CD8-positive, alpha-beta memory T cell (primary cell): Measurements from ENCODE around the gene ARHGAP25. TPM values are rescaled to one million over a fixed set of nuclear protein-coding genes. Genes with fewer than 3 reads are reported as not detected.
A peak's percentile ranks its signal among the peaks of the same experiment; 100 is the strongest.

Experiments used
- CTCF ChIA-PET: fragments of 350-600 bp; sonication (Branson Sonifier 250); formaldehyde crosslinking; loops from one replicate; lab custom pipeline; 2021; ENCODE audit warnings: antibody characterized with exemption; lab: Charles Lee
- POLR2A ChIA-PET: fragments of 350-600 bp; sonication (Branson Sonifier 250); formaldehyde crosslinking; loops from one replicate; lab custom pipeline; 2021; ENCODE audit warnings: antibody characterized with exemption; lab: Charles Lee
- DNase-seq, 5 donors: peaks; one replicate each; pipeline versions ENCODE4 v3.0.0 to v3.0.0-alpha.2; 2020 to 2022; ENCODE audit warnings: mixed read lengths in 1 of 5
- H3K27ac ChIP-seq: one replicate; pipeline ENCODE4 v1.7.0; 2013; ENCODE audit warnings: low read depth, mild to moderate bottlenecking, low read length, moderate library complexity
- H3K27me3 ChIP-seq: 2 replicates; pipeline ENCODE4 v1.7.0; 2013; ENCODE audit warnings: low read length, mild to moderate bottlenecking; ENCODE audit not compliant: insufficient read depth, poor library complexity, severe bottlenecking
- H3K36me3 ChIP-seq: 2 replicates; pipeline ENCODE4 v1.7.0; 2013; ENCODE audit warnings: mild to moderate bottlenecking, low read length, moderate library complexity; ENCODE audit not compliant: insufficient read depth
- H3K4me1 ChIP-seq: 2 replicates; pipeline ENCODE4 v1.7.0; 2013; ENCODE audit warnings: mild to moderate bottlenecking, low read length, moderate library complexity; ENCODE audit not compliant: insufficient read depth
- H3K4me3 ChIP-seq: 2 replicates; pipeline ENCODE4 v1.7.0; 2013; ENCODE audit warnings: mild to moderate bottlenecking, low read length
- H3K9me3 ChIP-seq: 2 replicates; pipeline ENCODE4 v1.7.0; 2013; ENCODE audit warnings: mild to moderate bottlenecking, low read length
- H3K27ac Mint-ChIP-seq, 8 donors: one replicate each; pipeline ENCODE4 v1.8.0; 2020 to 2021; ENCODE audit warnings: mixed read lengths in 8 of 8, mild to moderate bottlenecking in 6 of 8, inconsistent platforms in 3 of 8, moderate library complexity in 3 of 8
- H3K27me3 Mint-ChIP-seq, 2 donors: one replicate each; pipeline ENCODE4 v1.8.0; 2020 to 2021; ENCODE audit warnings: mixed read lengths in 2 of 2, mild to moderate bottlenecking in 1 of 2, moderate library complexity in 1 of 2
- H3K36me3 Mint-ChIP-seq, 3 donors: one replicate each; pipeline ENCODE4 v1.8.0; 2020 to 2021; ENCODE audit warnings: mixed read lengths in 3 of 3, inconsistent platforms in 1 of 3, mild to moderate bottlenecking in 1 of 3
- H3K4me1 Mint-ChIP-seq, 3 donors: one replicate each; pipeline ENCODE4 v1.8.0; 2020 to 2021; ENCODE audit warnings: mixed read lengths in 3 of 3, inconsistent platforms in 1 of 3, mild to moderate bottlenecking in 1 of 3
- H3K4me3 Mint-ChIP-seq, 7 donors: one replicate each; pipeline ENCODE4 v1.8.0; 2020 to 2021; ENCODE audit warnings: mixed read lengths in 7 of 7, mild to moderate bottlenecking in 6 of 7, moderate library complexity in 4 of 7, inconsistent platforms in 2 of 7
- H3K9me3 Mint-ChIP-seq, 5 donors: one replicate each; pipeline ENCODE4 v1.8.0; 2020 to 2022; ENCODE audit warnings: mixed read lengths in 5 of 5, mild to moderate bottlenecking in 3 of 5, moderate library complexity in 2 of 5, inconsistent platforms in 1 of 5
- polyA plus RNA-seq: library from polyadenylated mRNA; unstranded; fragments of 300-500 nt; fragmentation: Illumina TruSeq; gene quantifications from one replicate; pipeline ENCODE4 v1.2.3, GENCODE V29; 2021
- total RNA-seq, 2 experiments: library from RNA; stranded (reverse); gene quantifications; one replicate each; pipeline ENCODE4 v1.2.3, GENCODE V29; 2021

Gene ARHGAP25
- total and polyA plus RNA-seq, 3 experiments from 2014 or later = 74.7 to 200 (median 75.2) TPM

DNA sequence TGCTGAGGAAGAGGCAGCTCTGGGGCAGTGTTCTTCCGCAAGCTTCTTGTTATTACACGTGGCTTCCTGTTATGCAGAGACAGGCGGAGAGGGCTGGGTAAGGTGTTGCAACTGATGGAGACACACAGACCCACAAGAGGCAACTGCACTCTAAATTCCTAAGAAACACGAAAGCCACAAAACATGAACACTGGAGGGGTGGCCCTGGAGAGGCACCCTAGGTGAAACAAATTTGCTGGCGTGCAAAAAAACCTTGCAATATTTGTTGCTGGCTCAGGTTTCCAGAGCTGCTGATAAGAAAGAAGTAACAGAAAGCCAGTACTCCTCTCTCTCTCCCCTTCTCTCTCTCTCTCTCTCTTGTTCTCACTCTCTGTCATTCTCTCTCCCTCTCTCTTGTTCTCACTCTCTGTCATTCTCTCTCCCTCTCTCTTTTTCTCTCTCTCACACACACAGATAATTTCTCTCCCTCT, 31.8 kb downstream of the ARHGAP25 start:
- Histone ChIP-seq H3K4me3 (peak overlapping the region; percentile 42), H3K27ac (peak overlapping the region; percentile 49), H3K4me1 (peaks cover 100% of the 10 kb centered on the region), H3K27me3 (no peaks in the 10 kb centered on the region), H3K9me3 (no peaks in the 10 kb centered on the region), H3K36me3 (no peaks in the 10 kb centered on the region)
- Mint-ChIP-seq H3K4me3 (peak overlapping the region; percentile 85 to 97 (median 94)), H3K4me1 (peaks cover 96 to 100% (median 100%) of the 10 kb centered on the region in 3 donors), H3K27ac (peak overlapping the region; percentile 91 to 100 (median 98)), H3K9me3 (peaks cover 0 to 1% (median 0%) of the 10 kb centered on the region in 5 donors), H3K27me3 (peaks cover 0 to 4% of the 10 kb centered on the region in 2 donors), H3K36me3 (peaks cover 0 to 10% (median 0%) of the 10 kb centered on the region in 3 donors)
- DNase-seq = peak; percentile 58 to 84 (median 82)
- CTCF ChIA-PET = interaction anchor here (0.9 to 6.8 kb wide), 11 partner anchors 9 to 143 kb away, joined by 3 to 110 read pairs (median 4); no protein-coding TSS in a partner anchor
- POLR2A ChIA-PET = interaction anchor here (0.8 to 3.1 kb wide), 10 partner anchors 8 to 1527 kb away, joined by 3 to 13 read pairs (median 4); partner anchors contain the start of genes FBXO48 and SNRPG

- Histone ChIP-seq H3K9me3 (no peaks in the 10 kb centered on the region), H3K4me3 (peak overlapping the region; percentile 42), H3K27me3 (no peaks in the 10 kb centered on the region), H3K27ac (peak overlapping the region; percentile 49), H3K4me1 (peaks cover 100% of the 10 kb centered on the region), H3K36me3 (peaks cover 2% of the 10 kb centered on the region)
- DNase-seq = peak; percentile 16 to 75 (median 63)
- Mint-ChIP-seq H3K27me3 (peaks cover 0 to 4% of the 10 kb centered on the region in 2 donors), H3K27ac (peak overlapping the region; percentile 91 to 100 (median 98)), H3K4me3 (peak overlapping the region; percentile 85 to 97 (median 94)), H3K9me3 (peaks cover 0 to 1% (median 0%) of the 10 kb centered on the region in 5 donors), H3K36me3 (peaks cover 0 to 11% (median 0%) of the 10 kb centered on the region in 3 donors), H3K4me1 (peaks cover 96 to 100% (median 100%) of the 10 kb centered on the region in 3 donors)
- CTCF ChIA-PET = interaction anchor here (0.8 to 6.8 kb wide), 14 partner anchors 8 to 141 kb away, joined by 3 to 110 read pairs (median 5); no protein-coding TSS in a partner anchor
- POLR2A ChIA-PET = interaction anchor here (0.9 to 3.1 kb wide), 9 partner anchors 8 to 300 kb away, joined by 3 to 18 read pairs (median 5); partner anchors contain the start of genes APLF and FBXO48
Observed at GRCh38 chr2:68767031-68767961, 32.7 kb downstream of the ARHGAP25 start.

GRCh38 chr2:68767996-68768395, 33.4 kb downstream of the ARHGAP25 start:
- ChIA-PET CTCF (interaction anchor here (1.0 to 6.8 kb wide), 10 partner anchors 8 to 140 kb away, joined by 3 to 110 read pairs (median 5); no protein-coding TSS in a partner anchor), POLR2A (interaction anchor here (0.9 to 3.1 kb wide), 5 partner anchors 12 to 46 kb away, joined by 3 to 18 read pairs (median 4); no protein-coding TSS in a partner anchor)
- Mint-ChIP-seq H3K9me3 (peaks cover 0 to 1% (median 0%) of the 10 kb centered on the region in 5 donors), H3K4me1 (peaks cover 97 to 100% (median 100%) of the 10 kb centered on the region in 3 donors), H3K27ac (peak overlapping the region; percentile 91 to 100 (median 98)), H3K36me3 (peaks cover 0 to 16% (median 2%) of the 10 kb centered on the region in 3 donors), H3K4me3 (peak overlapping the region; percentile 85 to 97 (median 94)), H3K27me3 (peaks cover 0 to 4% of the 10 kb centered on the region in 2 donors)
- Histone ChIP-seq H3K27ac (peak overlapping the region; percentile 49), H3K4me1 (peaks cover 100% of the 10 kb centered on the region), H3K9me3 (no peaks in the 10 kb centered on the region), H3K36me3 (peaks cover 9% of the 10 kb centered on the region), H3K4me3 (peak overlapping the region; percentile 42), H3K27me3 (no peaks in the 10 kb centered on the region)
- DNase-seq = no peak

- no peak overlapping the region for H3K27ac ChIP-seq
- H3K36me3 Mint-ChIP-seq = peaks cover 0 to 18% (median 2%) of the 10 kb centered on the region in 3 donors
- H3K27ac Mint-ChIP-seq = peak overlapping the region; percentile 91 to 100 (median 98)
- peak overlapping the region; percentile 85 to 97 (median 94) for H3K4me3 Mint-ChIP-seq
- H3K9me3 Mint-ChIP-seq = peaks cover 0 to 1% (median 0%) of the 10 kb centered on the region in 5 donors
- peaks cover 0 to 4% of the 10 kb centered on the region in 2 donors for H3K27me3 Mint-ChIP-seq
- H3K27me3 ChIP-seq = no peaks in the 10 kb centered on the region
- H3K4me3 ChIP-seq = peak overlapping the region; percentile 42
- H3K4me1 Mint-ChIP-seq = peaks cover 97 to 100% (median 100%) of the 10 kb centered on the region in 3 donors
- ChIA-PET POLR2A (interaction anchor here (1.5 to 3.1 kb wide), 2 partner anchors 13 to 16 kb away, joined by 9 to 18 read pairs; no protein-coding TSS in a partner anchor), CTCF (interaction anchor here (1.0 to 6.8 kb wide), 6 partner anchors 8 to 59 kb away, joined by 3 to 110 read pairs (median 6); no protein-coding TSS in a partner anchor)
- H3K36me3 ChIP-seq = peaks cover 9% of the 10 kb centered on the region
- H3K9me3 ChIP-seq = no peaks in the 10 kb centered on the region
- H3K4me1 ChIP-seq = peaks cover 100% of the 10 kb centered on the region
- DNase-seq = no peak
Observed at GRCh38 chr2:68768461-68768860, 33.9 kb downstream of the ARHGAP25 start.

- Mint-ChIP-seq H3K27me3 (peaks cover 0 to 4% of the 10 kb centered on the region in 2 donors), H3K36me3 (peaks cover 0 to 19% (median 2%) of the 10 kb centered on the region in 3 donors), H3K4me1 (peaks cover 99 to 100% (median 100%) of the 10 kb centered on the region in 3 donors), H3K9me3 (peaks cover 0 to 1% (median 0%) of the 10 kb centered on the region in 5 donors), H3K27ac (peak overlapping the region; percentile 91 to 100 (median 98)), H3K4me3 (peak overlapping the region; percentile 85 to 97 (median 94))
- Histone ChIP-seq H3K9me3 (no peaks in the 10 kb centered on the region), H3K36me3 (peaks cover 9% of the 10 kb centered on the region), H3K4me1 (peaks cover 100% of the 10 kb centered on the region), H3K4me3 (peak overlapping the region; percentile 2), H3K27me3 (no peaks in the 10 kb centered on the region), H3K27ac (no peak overlapping the region)
- POLR2A ChIA-PET = interaction anchor here (3.1 kb wide), 1 partner anchor 13 kb away, joined by 9 read pairs; no protein-coding TSS in a partner anchor
- DNase-seq = no peak
- CTCF ChIA-PET = interaction anchor here (1.6 to 6.8 kb wide), 3 partner anchors 7 to 20 kb away, joined by 6 to 110 read pairs (median 8); no protein-coding TSS in a partner anchor
Observed at GRCh38 chr2:68768951-68769350, 34.3 kb downstream of the ARHGAP25 start.

- Mint-ChIP-seq H3K9me3 (peaks cover 0 to 1% (median 0%) of the 10 kb centered on the region in 5 donors), H3K27me3 (peaks cover 0 to 4% of the 10 kb centered on the region in 2 donors), H3K27ac (peak overlapping the region; percentile 91 to 100 (median 98)), H3K36me3 (peaks cover 0 to 25% (median 2%) of the 10 kb centered on the region in 3 donors), H3K4me3 (peak overlapping the region; percentile 85 to 97 (median 94)), H3K4me1 (peaks cover 98 to 99% (median 99%) of the 10 kb centered on the region in 3 donors)
- Histone ChIP-seq H3K27me3 (no peaks in the 10 kb centered on the region), H3K4me1 (peaks cover 98% of the 10 kb centered on the region), H3K36me3 (peaks cover 9% of the 10 kb centered on the region), H3K4me3 (peak overlapping the region; percentile 32), H3K9me3 (no peaks in the 10 kb centered on the region), H3K27ac (peak overlapping the region; percentile 34)
- POLR2A ChIA-PET = interaction anchor here (0.5 to 3.1 kb wide), 5 partner anchors 12 to 48 kb away, joined by 3 to 9 read pairs (median 3); no protein-coding TSS in a partner anchor
- CTCF ChIA-PET = interaction anchor here (0.8 to 6.8 kb wide), 10 partner anchors 17 to 155 kb away, joined by 3 to 110 read pairs (median 4); partner anchors contain the start of gene ARHGAP25
- DNase-seq = peak in 4 of 5 donors; percentile 24 to 52 (median 47)
Observed at GRCh38 chr2:68769586-68770270, 35.1 kb downstream of the ARHGAP25 start.
